ENCODE results near the gene CEMIP2.

GRCh38 chr9:71790296-71790695, 22.0 kb upstream of the CEMIP2 start:
- TF ChIP-seq POLR2AphosphoS5 (IDR thresholded peaks at IDR 0.05; ENCODE audit: borderline replicate concordance, low read depth, low read length) (no peak), EZH2 (IDR thresholded peaks at IDR 0.05) (no peak)
